Germinal center (tissue), 1 donor: Measurements from ENCODE around the gene RBM15B.
A peak's percentile ranks its signal among the peaks of the same experiment; 100 is the strongest.
"Not testable (repeated sequence)": the region's sequence is repeated elsewhere in the genome, so short reads cannot be mapped to it uniquely, and the experiment has no call there.

ENCODE experiments used
- DNase-seq: peaks from one replicate; pipeline ENCODE4 v3.0.0; 2012; ENCODE audit warnings: mixed read lengths, low spot score

Gene RBM15B

DNA sequence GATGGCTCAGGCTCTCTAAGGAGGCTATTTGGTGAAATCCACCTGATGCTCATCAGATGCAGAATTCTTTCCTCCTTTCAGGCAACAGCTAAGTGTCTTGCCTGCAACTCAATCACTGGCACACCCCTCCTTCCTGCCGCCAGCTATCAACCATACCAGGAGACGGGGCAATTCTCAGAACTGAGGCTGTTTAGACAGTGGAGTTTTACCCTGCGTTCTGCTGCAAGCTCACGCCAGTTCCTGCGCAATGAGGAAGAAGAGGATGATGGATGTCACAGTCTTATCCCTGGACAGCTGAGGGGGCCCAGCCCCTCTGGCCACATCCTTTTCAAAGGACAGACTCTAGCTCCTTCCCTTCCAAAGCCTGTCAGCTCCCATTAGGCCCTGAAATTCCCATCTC is 13.0 kb upstream of the RBM15B start:
- DNase-seq = no peak

DNA sequence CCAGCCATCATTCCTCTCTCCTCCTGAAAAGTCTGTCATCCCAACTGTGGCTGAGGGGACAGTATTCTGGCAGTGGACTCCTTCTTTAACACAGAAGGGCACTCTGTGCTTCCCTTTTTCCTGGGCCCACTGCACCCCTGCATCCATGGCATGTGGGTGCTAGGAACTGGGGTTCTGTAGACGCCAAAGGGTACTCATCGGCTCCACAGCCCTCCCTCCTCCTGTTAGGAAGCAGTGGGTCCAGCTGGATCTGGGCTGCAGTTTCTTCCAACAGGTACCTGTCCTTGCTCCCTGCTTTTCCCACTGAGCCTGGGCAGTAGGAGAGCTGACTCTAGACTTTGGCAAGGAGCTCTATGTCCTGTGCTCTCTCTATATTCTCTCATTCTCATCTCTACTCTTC is 12.4 kb upstream of the RBM15B start:
- no peak for DNase-seq

DNA sequence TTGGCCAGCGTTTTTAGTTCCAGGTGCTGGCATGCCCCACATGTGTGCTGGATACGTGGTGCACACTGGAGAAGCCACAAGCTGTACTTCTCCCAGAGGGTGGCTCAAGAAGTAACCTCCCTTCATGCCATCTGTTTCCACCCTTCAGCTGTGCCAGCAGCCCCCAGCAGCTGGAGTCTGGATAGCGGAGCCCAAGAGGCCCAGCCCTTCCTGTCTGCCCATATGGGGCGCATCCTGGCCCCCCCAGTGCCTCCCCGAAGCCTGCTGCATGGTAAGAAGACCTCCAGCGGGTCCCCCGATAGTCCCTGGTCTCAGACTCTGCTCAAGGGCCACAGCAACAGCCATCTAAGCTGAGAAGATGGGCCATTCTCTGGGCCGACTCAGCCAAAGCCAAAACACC is 11.8 kb upstream of the RBM15B start:
- no peak for DNase-seq

DNA sequence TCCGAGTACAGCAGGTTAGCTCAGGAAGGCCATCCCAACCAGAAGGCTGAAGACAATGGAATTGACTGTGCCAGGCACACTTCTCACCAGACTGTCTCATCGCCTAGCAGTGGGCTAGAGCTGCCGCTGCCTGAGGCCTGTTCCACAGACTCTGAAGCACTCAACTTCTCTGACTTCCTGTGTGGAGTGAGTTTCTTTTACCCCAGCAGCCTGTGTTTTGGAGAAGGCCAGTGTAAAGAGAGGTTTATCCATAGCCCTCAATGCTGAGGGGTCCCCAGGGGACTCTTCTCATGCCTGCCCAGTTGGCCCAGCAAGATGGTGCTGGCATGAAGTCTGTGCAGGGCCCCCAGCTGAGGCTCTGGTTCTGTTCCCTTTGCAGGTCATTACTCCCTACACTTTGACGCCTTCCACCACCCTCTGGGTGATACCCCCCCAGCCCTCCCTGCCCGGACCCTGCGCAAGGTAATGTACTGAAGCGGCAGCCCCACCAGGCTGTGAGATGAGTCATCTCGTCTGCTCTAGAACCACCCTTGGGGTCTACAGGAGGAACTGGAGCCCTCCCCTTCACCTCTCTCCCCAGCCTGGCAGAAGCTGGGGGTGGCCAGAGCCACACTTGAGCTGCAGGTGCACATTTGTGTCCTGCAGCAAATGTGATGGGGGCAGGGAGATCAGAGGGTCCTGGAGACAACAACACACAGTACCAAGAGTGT is 11.2 kb upstream of the RBM15B start:
- no peak for DNase-seq

DNA sequence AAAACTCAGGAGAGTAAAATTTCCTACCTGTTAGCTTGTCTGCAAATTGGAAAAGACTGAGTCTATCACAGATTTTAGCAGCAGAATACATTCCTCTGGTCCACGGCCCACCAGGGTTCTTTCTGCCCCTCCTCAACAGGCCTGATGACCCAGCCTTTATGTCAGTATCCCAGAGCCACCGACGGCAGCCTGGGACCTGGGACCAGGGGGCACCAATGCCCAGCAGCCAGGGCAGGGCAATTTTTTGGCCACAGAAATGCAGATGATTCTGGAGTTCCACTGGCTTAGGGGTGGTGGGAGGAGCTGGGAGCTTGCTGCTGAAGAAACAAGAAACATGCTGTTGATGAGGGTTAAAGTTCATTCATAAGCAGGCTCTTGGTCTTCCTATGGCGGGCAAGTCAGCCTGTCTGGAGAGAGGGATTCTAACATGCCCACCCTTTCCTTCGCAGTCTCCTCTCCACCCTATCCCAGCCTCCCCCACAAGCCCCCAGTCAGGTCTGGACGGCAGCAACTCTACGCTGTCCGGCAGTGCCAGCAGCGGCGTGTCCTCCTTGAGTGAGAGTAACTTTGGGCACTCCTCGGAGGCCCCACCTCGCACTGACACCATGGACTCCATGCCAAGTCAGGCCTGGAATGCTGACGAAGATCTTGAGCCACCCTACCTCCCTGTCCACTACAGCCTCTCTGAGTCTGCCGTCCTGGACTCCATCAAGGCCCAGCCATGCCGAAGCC is 10.3 kb upstream of the RBM15B start:
- no peak for DNase-seq

DNA sequence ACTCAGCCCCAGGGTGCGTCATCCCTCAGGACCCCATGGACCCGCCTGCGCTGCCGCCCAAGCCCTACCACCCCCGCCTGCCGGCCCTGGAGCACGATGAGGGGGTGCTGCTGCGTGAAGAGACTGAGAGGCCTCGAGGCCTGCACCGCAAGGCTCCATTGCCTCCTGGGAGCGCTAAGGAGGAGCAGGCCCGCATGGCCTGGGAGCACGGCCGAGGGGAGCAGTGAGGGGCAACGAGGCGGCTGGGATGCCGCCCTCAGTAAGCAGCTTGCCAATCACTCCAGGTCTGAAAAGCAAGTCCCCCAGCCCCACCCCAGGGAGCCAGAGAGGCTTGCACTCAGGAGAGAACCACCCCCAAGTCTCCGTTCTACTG is 9.8 kb upstream of the RBM15B start:
- DNase-seq = no peak

DNA sequence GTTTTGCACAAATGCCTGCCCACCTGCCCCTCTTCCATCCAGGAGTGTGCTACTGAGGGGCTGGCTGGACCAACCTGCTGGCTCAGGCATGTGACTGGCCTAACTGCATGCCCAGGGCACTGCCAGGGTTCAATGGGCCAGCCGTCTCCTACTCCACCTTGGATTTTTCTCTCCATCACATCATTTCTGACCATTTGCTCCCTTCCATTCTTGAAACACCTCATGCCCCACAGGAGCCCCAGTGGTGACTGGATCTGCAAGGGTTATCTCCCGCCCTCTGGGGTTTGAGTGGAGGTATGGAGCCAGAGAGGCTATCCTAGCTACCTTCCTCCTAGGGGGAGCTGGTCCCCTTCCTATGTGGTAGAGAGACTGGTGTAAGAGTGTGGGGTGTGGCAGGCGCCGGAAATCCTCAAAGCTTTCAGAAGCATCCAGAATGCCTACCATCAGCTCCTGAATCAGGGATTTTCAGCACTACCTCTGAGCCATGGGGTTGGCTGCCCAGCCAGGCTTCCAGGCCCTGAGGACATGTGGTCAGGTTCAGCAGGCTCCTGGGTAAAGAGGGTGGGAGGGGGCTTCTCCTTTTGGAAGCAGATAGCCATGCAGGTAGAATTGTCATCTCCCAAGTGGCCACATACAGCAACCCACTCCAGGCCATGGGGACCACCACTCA is 8.9 kb upstream of the RBM15B start:
- DNase-seq = no peak

DNA sequence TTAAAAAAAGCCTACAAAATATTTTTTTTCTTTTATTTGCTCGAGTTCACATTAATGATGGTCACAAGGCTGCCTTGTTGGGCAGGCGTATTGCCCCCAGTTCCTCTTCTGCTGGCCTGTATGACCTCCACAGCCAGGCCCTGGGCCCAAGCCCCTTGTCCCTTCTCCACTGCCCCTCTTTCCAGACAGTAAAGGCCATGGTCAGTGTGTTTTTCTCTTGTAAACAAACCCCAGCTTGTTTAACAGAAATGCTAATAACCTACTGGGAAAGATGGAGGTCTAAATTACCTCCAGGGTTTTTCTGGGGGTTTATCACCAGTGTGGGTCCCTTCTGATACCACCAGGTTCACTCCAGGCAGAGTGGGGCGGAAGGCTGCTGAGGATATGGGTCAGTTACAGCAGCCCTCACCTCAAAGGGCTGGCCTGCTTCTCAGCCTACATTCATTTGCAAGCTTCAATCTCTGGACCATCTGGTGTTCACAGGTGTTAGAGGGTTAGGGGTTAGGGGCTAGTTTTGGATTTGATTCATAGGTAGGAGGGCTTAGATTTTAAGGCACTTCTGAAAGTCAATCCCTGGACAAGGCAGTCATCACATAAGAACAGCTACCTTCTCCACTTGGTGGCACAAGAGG is 8.0 kb upstream of the RBM15B start:
- no peak for DNase-seq

DNA sequence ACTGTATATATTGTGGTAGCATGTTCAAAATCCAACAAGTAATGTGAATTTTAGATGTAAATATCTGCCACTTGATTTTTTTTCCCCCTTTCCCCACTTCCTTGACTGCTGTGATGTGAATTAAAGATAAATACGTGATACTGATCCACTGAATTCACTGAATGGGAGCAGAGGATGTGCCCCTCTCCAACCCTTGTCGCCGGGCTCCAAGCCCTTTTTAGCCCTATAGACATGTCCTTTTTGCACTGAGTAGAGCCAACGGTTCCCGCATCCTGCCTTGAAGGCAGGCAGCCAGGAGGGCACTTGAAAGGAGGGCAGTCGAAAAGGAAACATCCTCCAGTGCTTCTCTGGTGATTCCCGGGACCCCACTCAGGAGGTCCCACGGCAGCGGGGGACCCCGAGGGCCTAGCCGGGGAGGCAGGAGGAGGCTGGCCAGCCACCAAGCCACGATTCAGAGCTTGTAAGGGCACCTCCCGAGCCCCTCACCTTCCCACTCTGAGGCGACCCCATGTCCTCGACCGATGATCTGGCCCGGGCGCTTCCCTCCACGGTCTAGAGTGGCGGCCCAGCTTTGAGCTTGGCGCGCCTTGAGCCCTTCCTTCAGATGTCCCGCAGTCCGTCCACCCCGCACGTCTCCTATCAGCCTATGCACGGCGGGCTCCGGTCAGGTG is 6.9 kb upstream of the RBM15B start:
- peak; percentile 43 for DNase-seq

DNA sequence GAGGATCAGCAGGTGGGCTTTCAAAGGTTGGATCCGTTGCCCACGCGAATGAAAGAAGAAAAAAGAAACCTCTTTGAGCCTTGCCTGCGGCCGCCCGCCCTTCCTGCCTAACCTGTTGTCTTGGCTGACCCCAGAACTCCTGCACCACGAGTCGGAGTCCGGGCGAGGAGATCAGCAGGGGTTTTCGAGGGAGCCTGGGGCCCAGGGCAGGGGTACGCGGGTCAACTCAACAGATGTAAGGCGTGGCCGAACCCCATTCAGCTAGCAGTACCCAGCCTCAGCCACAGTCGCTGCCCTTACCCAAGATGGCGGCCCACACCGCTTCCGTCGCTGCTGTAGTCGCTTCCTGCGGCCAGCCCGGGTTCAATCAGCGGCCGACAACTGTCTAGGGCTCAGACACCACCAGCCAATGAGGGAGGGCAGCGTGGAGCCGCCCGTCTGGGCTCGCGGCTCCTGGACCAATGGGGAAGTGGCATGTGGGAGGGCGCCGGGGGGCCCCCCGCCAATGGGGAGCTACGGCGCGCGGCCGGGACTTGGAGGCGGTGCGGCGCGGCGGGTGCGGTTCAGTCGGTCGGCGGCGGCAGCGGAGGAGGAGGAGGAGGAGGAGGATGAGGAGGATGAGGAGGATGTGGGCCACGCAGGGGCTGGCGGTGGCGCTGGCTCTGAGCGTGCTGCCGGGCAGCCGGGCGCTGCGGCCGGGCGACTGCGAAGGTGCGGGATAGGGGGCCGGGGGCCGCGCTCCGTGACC is 6.2 kb upstream of the RBM15B start, which contains the start of gene MANF:
MANF (plus strand) TSS at position 566 of the 748 bp plus-strand sequence; CDS start at position 618, 52 bp downstream.
- DNase-seq = peak; percentile 100

DNA sequence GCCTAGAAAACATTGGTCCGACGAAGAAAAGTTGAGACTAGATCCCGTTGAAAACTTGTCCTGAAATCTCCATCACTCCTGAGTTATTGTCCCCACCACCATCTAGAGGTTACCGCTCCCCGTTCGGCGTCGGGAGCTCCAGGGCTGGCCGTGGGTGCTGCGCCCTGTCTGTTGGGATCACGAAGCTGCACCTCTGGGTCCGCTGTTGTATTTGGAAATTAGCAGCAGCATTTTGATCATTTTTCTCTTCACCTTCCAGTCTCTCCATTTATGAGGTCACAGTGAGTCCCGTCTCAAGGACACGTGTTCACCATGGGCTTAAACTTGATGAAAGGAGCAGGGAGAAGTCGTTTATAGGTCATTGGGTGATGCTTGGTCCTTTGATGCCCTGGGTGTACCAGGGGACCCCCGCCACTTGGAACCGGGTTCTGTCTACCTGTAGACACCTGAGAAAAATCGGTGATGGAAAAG is 5.4 kb upstream of the RBM15B start:
- no peak for DNase-seq

DNA sequence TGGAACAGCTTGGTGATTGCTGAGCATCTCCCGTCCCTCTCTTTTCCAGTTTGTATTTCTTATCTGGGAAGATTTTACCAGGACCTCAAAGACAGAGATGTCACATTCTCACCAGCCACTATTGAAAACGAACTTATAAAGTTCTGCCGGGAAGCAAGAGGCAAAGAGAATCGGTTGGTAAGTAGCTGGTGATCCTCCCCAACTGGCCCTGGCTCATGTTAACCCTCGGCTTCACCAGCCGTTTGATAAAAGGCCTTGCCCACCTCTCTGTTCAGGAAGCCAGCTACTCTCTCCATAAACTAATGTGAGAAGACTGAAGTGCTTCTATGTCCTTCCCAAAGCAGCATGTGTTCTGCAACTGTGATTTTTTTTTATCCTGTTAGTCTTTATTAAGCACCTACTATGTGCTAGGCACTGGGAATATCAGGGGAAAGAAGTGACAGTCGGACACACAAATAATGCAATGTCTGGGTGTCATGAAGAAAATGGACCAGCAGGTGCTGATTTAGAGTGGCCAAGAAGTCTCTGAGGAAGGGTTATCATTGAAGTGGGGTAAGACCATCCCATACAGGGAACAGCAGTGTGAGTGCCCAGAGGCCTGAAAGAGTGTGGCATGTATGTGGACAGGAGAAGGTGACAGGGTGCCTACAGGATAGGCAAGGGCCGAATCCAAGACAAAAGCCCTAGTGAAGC is 4.8 kb upstream of the RBM15B start:
- no peak for DNase-seq

DNA sequence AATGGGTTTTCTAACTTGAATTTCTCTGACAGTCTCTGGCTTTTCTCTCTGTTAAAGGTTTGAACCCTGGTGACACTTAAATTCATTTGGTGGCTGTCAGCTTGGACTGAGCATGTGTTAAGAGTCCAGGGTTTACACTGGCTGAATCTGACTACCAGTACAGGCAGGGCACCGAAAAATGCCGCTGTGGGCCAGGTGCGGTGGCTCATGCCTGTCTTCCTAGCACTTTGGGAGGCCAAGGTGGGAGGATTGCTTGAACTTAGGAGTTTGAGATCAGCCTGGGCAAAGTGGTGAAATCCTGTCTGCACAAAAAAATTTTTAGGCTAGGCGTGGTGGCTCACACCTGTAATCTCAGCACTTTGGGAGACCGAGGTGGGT is 4.2 kb upstream of the RBM15B start:
- no peak for DNase-seq

DNA sequence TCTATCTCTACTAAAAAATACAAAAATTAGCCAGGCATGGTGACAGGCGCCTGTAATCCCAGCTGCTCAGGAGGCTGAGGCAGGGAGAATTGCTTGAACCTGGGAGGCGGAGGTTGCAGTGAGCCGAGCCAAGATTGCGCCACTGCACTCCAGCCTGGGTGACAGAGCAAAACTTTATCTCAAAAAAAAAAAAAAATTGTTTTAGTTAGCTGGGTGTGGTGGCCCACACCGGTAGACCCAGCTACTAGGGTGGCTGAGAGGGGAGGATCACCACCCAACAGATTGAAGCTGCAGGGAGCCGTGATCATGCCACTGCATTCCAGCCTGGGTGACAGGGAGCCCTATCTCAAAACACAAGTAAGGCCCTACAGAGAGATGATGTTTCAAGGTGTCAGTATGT is 3.8 kb upstream of the RBM15B start:
- DNase-seq = not testable (repeated sequence)

DNA sequence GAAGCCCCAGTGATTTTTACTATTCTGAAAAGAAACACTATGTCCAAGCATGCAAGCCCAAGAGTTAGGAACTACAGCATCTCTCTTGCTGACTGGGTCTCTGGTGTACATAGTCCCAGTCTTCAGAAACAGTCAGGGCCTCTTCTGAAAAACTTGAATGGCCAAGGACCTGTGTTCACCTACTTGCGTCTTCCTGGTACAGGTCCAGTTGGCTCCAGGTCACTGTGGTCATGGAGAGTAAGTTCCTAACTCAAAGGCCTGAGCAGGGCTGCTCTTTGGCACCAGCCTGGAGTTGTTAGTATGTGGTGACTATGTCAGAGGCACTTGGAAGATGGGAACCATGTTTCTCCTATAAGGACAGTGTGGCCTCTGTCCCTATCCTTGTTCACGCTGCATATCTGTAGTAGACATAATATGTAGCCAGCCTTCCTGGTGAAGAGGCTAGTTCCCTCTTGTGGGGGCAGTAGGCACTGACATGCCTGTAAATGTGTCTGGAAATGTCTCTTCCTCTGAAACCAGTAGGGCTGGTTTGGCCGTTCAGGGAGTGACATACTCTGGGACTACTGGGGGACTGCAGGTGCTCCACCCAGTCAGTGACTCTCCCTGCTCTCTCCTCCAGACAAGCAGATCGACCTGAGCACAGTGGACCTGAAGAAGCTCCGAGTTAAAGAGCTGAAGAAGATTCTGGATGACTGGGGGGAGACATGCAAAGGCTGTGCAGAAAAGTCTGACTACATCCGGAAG is 2.6 kb upstream of the RBM15B start:
- DNase-seq = no peak

DNA sequence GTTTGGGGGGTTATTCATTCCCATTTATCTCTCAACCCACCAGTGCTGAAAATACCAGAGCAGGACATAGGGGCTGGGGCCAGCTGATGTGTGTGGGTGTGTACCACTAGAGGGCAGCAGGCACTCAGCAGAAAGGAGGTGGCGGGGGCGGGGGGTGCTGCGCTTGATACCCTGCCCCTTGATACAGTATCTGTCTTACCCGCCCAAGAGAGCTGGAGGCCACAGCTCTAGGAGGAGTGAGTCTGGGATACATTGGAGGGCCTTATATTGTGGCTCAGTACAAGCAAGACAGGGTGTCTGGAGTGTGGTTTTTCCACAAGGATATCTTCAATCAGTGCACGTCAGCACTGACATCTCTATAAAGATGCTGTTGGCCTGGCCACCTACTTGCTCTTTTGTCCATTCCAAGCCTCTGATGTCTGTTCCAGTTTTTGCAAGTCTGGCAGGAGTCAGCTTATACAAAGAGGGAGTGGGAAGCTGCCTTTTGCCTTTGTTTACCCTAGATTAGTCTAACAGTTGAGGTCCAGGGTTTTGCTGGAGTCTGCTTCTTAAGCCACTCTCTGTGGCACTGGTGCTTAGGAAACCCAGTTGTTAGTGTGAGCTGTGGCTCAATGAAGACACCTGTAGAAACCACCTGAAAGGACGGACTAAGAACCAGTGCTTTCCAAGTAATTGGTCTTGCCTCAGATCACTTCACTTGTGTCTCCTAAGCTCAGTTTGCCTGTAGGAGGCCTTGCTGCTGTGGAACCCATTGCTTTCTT is 1.5 kb upstream of the RBM15B start:
- peak; percentile 61 for DNase-seq

DNA sequence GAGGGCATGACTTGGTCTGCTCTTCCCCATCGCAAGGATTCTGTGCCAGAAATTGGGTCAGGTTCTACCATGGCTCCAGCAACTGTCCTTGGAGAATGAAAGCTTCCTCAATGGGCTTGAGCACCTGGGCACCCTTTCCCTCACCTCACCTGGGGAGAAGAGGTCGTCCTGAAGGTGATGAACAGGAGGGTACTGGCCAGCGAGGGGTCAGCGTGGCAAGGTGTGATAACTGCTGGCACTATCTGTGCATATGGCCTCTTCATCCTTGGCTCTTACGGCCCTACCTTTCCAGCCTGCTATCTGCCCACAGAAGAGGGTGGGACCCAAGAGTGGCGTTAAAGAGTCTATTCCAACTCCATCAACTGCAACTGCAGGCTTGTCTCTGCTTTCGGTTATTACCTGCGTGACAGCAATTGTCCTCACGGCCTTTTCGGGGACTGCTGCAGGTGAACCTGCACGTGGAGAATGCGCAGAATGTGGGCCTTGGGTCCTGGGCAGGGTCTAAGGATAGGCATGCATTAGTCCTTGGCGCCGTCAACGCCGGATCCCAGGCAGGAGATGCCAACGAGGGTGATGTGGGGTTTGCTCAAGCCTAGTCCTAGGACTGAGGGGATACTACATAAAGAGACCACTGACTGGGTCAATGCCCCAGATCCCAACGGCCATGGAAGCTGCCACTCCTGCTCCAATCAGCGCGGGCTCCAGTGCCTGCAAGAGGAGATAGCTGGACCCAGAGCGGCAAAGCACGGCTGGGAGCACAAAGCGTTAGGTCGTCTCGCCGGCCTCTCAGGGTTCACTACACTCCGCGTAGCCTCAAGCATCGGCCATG is 625 bp upstream of the RBM15B start:
- no peak for DNase-seq
